Breast epithelium (tissue), 4 donors: Measurements from ENCODE around the gene C2CD5. TPM values are rescaled to one million over a fixed set of nuclear protein-coding genes. Genes with fewer than 3 reads are reported as not detected.
"Not testable (repeated sequence)": the region's sequence is repeated elsewhere in the genome, so short reads cannot be mapped to it uniquely, and the experiment has no call there.

Experiments used
- DNase-seq, 2 donors: peaks; one replicate each; pipeline ENCODE4 v3.0.0-alpha.2; 2019; ENCODE audit warnings: low spot score in 2 of 2
- H3K27ac ChIP-seq, 2 donors: fragments of 200-600 bp; sonication (generic) in 1 of 2; one replicate each; pipeline ENCODE4 v1.5.1; 2016 to 2019; ENCODE audit warnings: mild to moderate bottlenecking in 1 of 2
- H3K27me3 ChIP-seq, 2 donors: fragments of 200-600 bp; sonication (generic) in 1 of 2; one replicate each; pipeline versions ENCODE4 v1.5.1 to v1.6.0; 2017 to 2019; ENCODE audit warnings: control low read depth in 1 of 2, mild to moderate bottlenecking in 1 of 2
- H3K36me3 ChIP-seq: fragments of 200-600 bp; one replicate; pipeline ENCODE4 v1.5.1; 2019
- H3K4me1 ChIP-seq, 2 donors: fragments of 200-600 bp; sonication (generic); one replicate each; pipeline ENCODE4 v1.5.1; 2016 to 2019; ENCODE audit warnings: control low read depth in 1 of 2
- H3K4me3 ChIP-seq, 3 donors: fragments of 200-600 bp; sonication (generic); 1 replicate in 2 of 3; 2 replicates in 1 of 3; pipeline ENCODE4 v1.5.1; 2016 to 2019; ENCODE audit warnings: mild to moderate bottlenecking in 3 of 3, moderate library complexity in 2 of 3
- H3K9me3 ChIP-seq, 2 donors: fragments of 200-600 bp; sonication (generic) in 1 of 2; one replicate each; pipeline ENCODE4 v1.5.1; 2016 to 2019; ENCODE audit warnings: control low read depth in 1 of 2
- CTCF ChIP-seq, 3 donors: fragments of 450-650 bp; IDR thresholded peaks; one replicate each; pipeline ENCODE4 v1.5.1; 2016 to 2017; ENCODE audit warnings: antibody characterized with exemption in 3 of 3, mild to moderate bottlenecking in 3 of 3, moderate library complexity in 3 of 3
- POLR2A ChIP-seq: fragments of 450-650 bp; IDR thresholded peaks from one replicate; pipeline ENCODE4 v1.6.1; 2016; ENCODE audit warnings: antibody characterized with exemption, mild to moderate bottlenecking, moderate library complexity
- POLR2AphosphoS5 ChIP-seq, 3 donors: sonication (generic); formaldehyde crosslinking; IDR thresholded peaks; one replicate each; pipeline ENCODE4 v1.6.1; 2017; ENCODE audit warnings: antibody characterized with exemption in 3 of 3
- intact Hi-C: fragments of 100-400 bp; cut with DNase I; formaldehyde crosslinking; loops from one replicate; pipeline ENCODE4 v1.15.1; 2023; ENCODE audit warnings: low total_unique reads
- total RNA-seq, 3 donors: library from RNA; depleted of rRNA; stranded (reverse); fragments of >200 nt; gene quantifications; one replicate each; pipeline ENCODE4 v1.1.0, GENCODE V29; 2016

Gene C2CD5
- total RNA-seq, 3 donors from 2014 or later, result 33.4 to 60.6 (median 40.2) TPM

DNA sequence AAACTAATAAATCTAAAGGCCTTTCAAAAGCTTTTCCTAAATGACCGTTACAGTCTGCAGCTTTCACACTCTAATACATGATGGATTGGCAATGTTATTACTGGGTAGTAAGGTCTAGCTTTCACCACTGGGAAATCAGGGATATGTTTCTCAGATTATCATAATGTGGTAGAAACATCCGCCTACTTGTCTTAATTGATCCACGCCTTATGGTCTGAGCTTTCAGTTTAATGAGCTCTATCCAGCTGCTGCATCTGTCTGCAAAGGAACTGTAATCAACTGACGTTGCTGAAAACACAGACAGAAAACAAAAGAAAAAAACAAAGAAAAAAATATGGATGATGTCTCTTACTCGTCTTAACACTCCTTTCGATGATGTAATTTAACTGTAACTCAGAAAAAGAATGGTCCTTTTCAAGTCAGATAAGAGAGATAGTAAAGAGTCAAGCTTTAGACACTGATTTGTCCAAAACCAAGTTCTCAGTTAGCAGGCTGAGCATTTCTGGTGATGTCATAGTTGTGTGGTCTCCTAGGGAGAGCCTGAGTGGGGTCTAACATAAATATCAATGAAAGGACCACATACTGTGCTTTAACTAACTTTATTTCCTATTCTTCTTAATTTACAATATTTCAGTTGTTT lies 85.9 kb downstream of the C2CD5 start:
- Histone ChIP-seq H3K36me3 (no peaks in the 10 kb centered on the region), H3K4me3 (no peak overlapping the region), H3K27me3 (no peaks in the 10 kb centered on the region), H3K9me3 (no peaks in the 10 kb centered on the region), H3K4me1 (no peaks in the 10 kb centered on the region), H3K27ac (no peak overlapping the region)
- TF ChIP-seq CTCF (IDR thresholded peaks at IDR 0.05) (no peak), POLR2AphosphoS5 (IDR thresholded peaks at IDR 0.05) (no peak), POLR2A (no peak)
- intact Hi-C loops, result no loop called here
- DNase-seq, result no peak

- Histone ChIP-seq H3K27ac (no peak overlapping the region), H3K4me1 (no peaks in the 10 kb centered on the region), H3K4me3 (no peak overlapping the region), H3K27me3 (no peaks in the 10 kb centered on the region), H3K36me3 (no peaks in the 10 kb centered on the region), H3K9me3 (no peaks in the 10 kb centered on the region)
- no peak for DNase-seq
- TF ChIP-seq POLR2AphosphoS5 (IDR thresholded peaks at IDR 0.05), result no peak
- no peak for TF ChIP-seq CTCF (IDR thresholded peaks at IDR 0.05)
- intact Hi-C loops, result no loop called here
These were observed 87.3 kb downstream of the C2CD5 start for GRCh38 chr12:22457085-22457484.

DNA sequence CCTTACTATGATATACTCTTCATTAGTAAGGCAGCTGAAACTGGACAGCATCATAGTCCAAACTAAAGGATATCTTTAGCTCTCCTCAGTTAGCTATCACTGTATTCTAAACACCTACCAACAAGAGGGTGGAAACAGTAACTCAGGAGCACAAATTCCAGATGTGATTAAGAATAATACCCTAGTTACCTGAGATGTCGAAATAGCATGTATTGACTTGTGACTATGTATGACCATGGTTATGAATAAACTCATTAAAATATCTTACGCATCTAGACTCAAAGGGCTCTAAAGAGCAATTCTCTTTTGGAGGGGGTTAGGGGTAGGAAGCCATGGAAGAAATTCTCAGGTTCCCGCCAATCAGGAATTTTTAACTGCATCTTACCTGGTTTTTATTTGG lies 90.8 kb downstream of the C2CD5 start:
- intact Hi-C loops, result no loop called here
- Histone ChIP-seq H3K9me3 (no peaks in the 10 kb centered on the region), H3K27ac (no peak overlapping the region), H3K4me1 (no peaks in the 10 kb centered on the region), H3K27me3 (no peaks in the 10 kb centered on the region), H3K36me3 (no peaks in the 10 kb centered on the region), H3K4me3 (no peak overlapping the region)
- TF ChIP-seq CTCF (IDR thresholded peaks at IDR 0.05) (no peak), POLR2AphosphoS5 (IDR thresholded peaks at IDR 0.05) (no peak), POLR2A (no peak)
- no peak for DNase-seq

DNA sequence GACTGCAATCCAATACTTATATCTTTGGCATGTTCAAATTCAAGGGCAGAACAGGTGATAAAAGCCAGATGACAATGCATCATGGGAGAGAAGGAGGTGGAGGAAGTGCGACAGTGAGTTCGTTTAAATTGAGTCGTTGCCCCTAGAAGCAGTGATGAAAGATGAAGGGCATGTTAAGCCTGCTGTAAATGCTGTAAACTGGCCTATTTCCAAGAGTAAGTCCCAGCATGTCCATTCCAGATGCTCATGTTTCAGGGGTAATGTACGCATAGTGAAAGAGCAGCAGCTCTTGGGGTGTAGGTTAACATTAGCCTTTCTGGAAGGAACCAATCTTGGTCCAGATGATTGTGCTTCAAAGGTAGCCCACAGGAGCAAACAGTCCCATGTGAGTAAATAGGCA lies 97.1 kb downstream of the C2CD5 start:
- intact Hi-C loops, result no loop called here
- DNase-seq, result no peak
- Histone ChIP-seq H3K4me3 (no peak overlapping the region), H3K27me3 (no peaks in the 10 kb centered on the region), H3K36me3 (no peaks in the 10 kb centered on the region), H3K27ac (no peak overlapping the region), H3K9me3 (no peaks in the 10 kb centered on the region), H3K4me1 (no peaks in the 10 kb centered on the region)
- TF ChIP-seq POLR2A, result no peak
- no peak for TF ChIP-seq POLR2AphosphoS5 (IDR thresholded peaks at IDR 0.05)
- TF ChIP-seq CTCF (IDR thresholded peaks at IDR 0.05), result no peak

GRCh38 chr12:22444317-22444665 lies 100.1 kb downstream of the C2CD5 start:
- H3K27ac ChIP-seq, H3K27me3 ChIP-seq, DNase-seq, H3K4me1 ChIP-seq, H3K36me3 ChIP-seq, H3K9me3 ChIP-seq, H3K4me3 ChIP-seq, intact Hi-C loops: not testable (repeated sequence)
